HG03175 (cell line): ENCODE results near the gene TYMS.
A peak's percentile ranks its signal among the peaks of the same experiment; 100 is the strongest.

Experiments used
- ATAC-seq: cut with Tn5 transposase; IDR thresholded peaks from one replicate; pipeline ENCODE4 v1.9.1; 2021; ENCODE audit warnings: mild to moderate bottlenecking, moderate library complexity; ENCODE audit not compliant: unreplicated experiment

Gene TYMS

DNA sequence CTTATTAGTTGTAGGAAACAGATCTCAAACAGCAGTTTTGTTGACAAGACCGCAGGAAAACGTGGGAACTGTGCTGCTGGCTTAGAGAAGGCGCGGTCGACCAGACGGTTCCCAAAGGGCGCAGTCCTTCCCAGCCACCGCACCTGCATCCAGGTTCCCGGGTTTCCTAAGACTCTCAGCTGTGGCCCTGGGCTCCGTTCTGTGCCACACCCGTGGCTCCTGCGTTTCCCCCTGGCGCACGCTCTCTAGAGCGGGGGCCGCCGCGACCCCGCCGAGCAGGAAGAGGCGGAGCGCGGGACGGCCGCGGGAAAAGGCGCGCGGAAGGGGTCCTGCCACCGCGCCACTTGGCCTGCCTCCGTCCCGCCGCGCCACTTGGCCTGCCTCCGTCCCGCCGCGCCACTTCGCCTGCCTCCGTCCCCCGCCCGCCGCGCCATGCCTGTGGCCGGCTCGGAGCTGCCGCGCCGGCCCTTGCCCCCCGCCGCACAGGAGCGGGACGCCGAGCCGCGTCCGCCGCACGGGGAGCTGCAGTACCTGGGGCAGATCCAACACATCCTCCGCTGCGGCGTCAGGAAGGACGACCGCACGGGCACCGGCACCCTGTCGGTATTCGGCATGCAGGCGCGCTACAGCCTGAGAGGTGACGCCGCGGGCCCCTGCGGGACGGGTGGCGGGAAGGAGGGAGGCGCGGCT, at the start of gene TYMS:
TYMS (plus strand) TSS at position 343 of the 690 bp plus-strand sequence; CDS start at position 433, 90 bp downstream.
- ATAC-seq = peak; percentile 43

DNA sequence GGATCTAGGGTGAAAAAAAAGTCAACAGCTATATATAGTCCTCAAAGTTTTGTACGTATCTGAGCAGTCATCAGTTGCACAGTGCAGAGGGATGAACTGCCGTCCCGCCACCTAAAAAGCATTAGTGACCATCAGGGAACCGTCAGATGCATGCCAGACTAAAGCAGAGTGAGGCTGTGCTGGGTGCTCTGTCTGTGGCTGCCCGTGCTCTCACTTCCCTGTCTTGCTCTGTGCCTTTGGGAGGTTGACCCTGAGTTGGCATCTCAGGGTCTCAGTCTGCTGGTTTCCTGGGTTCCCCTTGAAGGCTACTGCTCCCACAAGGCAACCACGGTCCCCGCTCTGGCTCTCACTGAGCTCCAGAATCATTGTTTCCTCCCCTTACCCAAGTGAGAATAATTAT, 49.5 kb upstream of the TYMS start:
- ATAC-seq = no peak

- ATAC-seq = no peak
These were observed 47.1 kb upstream of the TYMS start for GRCh38 chr18:610214-610928.

DNA sequence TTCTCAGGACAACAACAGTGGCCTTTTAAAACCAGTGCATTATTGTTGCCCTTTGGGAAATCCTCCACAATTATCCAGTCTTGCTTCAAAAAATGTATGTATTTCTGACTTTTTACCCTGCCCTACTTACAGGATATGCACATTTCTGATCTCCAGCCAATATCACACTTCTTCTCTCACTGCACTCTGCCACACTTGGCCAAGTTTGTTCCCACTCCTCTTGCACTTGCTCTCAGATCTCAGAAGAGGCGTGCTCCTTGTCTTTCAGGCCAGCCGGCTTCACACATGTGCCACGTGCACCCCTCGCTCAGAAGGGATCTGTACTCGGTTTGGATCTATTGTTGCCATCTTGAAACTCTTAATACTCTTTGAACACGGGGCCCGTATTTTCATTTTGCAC, 45.3 kb upstream of the TYMS start:
- ATAC-seq = no peak

GRCh38 chr18:614193-614592, 43.3 kb upstream of the TYMS start:
- no peak for ATAC-seq

GRCh38 chr18:615092-615521, 42.3 kb upstream of the TYMS start:
- ATAC-seq = no peak

GRCh38 chr18:615773-616172, 41.7 kb upstream of the TYMS start:
- ATAC-seq = no peak

- no peak for ATAC-seq
These were observed 41.0 kb upstream of the TYMS start for GRCh38 chr18:616380-616995.

DNA sequence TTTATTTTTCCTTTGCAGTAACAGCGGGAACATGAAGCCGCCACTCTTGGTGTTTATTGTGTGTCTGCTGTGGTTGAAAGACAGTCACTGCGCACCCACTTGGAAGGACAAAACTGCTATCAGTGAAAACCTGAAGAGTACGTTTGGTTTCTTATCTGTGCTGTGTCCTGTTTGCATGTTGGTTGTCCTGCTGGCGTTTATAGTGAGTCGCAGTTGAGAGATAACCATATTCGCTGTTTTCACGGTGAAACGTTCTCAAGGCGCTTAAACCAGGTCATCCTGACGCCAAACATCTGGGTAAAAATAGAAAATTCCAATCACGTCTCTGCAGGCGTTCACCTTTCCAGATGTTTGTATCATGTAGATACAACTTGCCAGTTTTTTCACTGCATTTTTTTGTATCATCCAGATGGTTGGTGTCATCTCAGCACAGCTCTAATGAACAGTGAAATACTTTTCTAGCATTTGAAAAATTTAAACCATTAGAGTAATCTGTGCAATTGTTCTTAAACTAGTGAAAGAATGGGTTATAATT, 39.4 kb upstream of the TYMS start:
- ATAC-seq = no peak

- ATAC-seq = no peak
These were observed 38.8 kb upstream of the TYMS start for GRCh38 chr18:618618-619017.

- ATAC-seq = no peak
These were observed 36.0 kb upstream of the TYMS start for GRCh38 chr18:621291-622043.

DNA sequence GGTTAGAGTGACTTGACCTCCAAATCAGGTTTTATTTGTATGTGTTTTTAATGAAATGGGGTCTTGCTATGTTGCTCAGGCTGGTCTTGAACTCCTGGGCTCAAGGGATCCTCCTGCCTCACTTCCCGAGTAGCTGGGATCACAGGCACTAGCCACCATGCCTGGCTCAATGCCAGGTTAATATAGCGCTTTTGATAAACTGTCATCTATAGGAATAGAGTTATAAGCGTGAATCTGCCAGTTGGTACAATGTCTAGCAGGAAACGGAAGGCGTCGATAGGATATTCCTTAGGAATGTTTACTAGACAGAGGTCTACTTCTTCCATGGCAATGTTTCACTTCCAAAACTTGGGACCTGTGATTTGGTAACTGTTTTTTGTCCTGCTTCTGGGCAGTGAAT, 35.2 kb upstream of the TYMS start:
- no peak for ATAC-seq

- peak; percentile 70 for ATAC-seq
These were observed 33.5 kb upstream of the TYMS start for GRCh38 chr18:623761-624620.

DNA sequence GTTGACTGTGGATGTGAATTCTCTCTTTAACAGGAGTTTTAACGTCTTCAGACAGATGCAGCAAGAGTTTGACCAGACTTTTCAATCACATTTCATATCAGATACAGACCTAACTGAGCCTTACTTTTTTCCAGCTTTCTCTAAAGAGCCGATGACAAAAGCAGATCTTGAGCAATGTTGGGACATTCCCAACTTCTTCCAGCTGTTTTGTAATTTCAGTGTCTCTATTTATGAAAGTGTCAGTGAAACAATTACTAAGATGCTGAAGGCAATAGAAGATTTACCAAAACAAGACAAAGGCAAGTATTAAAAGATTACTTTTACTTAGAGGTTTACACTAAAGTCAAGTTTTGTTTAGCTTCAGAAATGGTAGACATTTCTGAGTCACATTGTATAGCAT, 30.2 kb upstream of the TYMS start:
- ATAC-seq = no peak

DNA sequence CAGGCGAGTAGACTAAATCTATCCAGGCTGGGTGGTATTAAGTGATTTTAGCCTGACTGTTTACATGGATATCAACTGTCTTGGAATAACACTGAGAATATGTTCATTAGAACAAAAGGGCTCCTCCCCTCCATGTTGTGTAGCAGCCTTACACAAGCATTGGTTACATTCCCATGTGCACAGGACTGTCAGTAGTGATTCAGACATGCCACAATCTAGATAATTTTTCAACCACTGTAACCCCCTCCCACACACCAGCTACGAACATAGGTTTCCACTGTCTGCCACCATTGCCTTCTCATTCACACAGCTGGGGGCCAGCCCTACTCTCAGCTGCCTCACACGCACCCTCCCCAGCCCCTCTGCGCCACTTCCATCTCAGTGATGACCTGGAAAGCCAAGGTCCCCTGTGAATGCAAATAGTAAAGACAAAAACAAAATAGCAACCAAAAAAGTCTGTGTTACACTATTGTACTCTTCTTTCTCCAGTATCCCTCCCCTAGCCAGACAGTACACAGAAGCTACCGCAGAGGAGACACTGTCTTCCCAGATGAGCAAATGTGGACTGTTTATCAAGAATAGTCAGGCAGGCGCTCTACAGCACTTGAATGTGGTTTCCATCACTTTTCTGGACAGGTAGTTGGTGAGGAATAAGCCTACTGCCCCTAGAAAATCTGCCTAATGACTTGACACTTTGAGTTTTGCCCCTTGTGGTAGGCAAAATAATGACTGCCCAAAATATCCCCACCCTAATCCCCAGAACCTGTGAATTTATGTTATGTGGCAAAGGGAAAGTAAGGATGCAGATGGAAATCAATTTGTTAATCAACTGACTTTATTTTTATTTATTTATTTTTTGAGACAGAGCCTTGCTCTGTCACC, 27.9 kb upstream of the TYMS start:
- no peak for ATAC-seq

DNA sequence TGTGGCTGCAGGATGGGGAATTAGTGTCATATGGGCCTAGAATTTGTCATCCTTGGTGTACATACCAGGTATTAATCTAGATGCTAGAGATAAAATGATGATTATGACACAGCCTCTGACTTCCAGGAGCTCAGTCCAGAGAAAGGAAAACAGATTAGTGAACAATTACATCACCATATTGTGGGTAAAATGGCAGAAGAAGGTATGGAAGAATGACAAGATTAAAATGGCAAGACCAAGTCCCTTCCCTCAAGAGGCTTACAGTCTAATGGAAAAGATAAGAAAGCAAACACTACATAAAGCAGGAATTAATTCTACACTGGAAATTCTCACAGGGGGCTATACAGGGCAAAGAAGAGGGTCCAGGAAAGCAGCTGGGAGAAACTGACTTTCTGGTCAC, 25.9 kb upstream of the TYMS start:
- ATAC-seq = no peak

DNA sequence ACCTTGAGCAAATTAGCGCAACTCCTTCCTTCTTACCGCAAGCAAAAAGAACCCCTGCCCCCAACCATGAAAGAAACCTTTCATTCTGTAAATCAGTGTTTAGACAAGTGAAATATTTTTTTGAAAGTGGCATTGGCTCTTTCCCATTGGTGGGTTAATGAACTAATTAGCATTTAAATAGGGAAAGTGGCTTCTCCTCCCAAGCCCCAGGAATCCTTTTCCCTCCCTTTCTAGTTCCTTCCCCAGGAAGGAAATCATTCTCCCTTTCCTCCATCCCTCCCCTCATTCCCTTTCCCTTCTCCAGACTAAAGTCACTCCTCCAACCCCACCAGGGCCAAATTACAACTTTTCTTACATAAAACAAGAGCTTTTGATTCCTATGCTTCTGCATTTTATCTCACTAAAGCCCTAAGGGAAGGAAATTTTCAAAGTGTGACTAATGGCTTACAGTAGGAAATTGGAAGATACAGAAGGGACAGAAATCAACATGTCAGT, 22.9 kb upstream of the TYMS start:
- no peak for ATAC-seq

DNA sequence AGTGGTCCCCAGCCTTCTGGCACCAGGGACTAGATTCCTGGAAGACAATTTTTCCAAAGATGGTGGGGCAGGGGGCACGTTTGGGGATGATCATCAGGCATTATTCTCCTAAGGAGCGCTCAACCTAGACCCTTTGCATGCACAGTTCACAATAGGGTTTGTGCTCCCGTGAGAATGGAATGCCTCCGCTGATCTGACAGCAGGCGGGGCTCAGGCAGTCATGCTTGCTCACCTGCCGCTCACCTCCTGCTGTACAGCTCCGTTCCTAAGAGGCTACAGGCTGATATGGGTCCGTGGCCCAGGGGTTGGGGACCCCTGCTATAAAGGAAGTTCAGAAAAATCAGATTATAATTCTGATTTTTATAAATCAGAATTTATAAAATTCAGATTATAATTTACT, 22.3 kb upstream of the TYMS start:
- ATAC-seq = no peak

DNA sequence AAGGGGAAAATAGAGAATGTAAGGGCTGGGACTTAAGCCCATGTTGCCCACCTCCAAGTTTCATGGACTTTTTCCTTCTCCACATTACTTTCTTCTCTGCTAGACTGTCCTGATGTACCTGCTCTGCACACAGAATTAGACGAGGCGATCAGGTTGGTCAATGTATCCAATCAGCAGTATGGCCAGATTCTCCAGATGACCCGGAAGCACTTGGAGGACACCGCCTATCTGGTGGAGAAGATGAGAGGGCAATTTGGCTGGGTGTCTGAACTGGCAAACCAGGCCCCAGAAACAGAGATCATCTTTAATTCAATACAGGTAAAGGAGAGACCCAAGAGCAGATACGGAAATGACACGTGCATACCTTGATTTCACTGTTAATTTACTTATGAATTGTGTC, 16.2 kb upstream of the TYMS start:
- ATAC-seq = no peak
